Stimulated activated naive CD8-positive, alpha-beta T cell treated with anti-CD3 and anti-CD28 coated beads, Interleukin-15, amount 100 ng/mL, for 72 hours (primary cell): ENCODE measurements around the gene PLOD2.

Experiments
- ATAC-seq: fragments of 150-1000 bp; cut with Tn5 transposase; 2 replicates; pipeline ENCODE4 v1.10.0; 2021; ENCODE audit warnings: mild to moderate bottlenecking, moderate library complexity
- DNase-seq, 2 donors: peaks; one replicate each; pipeline ENCODE4 v3.0.0; 2021 to 2022
- H3K27ac Mint-ChIP-seq, 2 donors: one replicate each; pipeline ENCODE4 v1.8.0; 2022; ENCODE audit warnings: mild to moderate bottlenecking in 2 of 2, mixed read lengths in 2 of 2, moderate library complexity in 2 of 2
- H3K27me3 Mint-ChIP-seq: one replicate; pipeline ENCODE4 v1.8.0; 2022; ENCODE audit warnings: mixed read lengths
- H3K4me1 Mint-ChIP-seq: one replicate; pipeline ENCODE4 v1.8.0; 2022; ENCODE audit warnings: mild to moderate bottlenecking, mixed read lengths
- H3K4me3 Mint-ChIP-seq, 2 donors: one replicate each; pipeline ENCODE4 v1.8.0; 2022; ENCODE audit warnings: mild to moderate bottlenecking in 2 of 2, mixed read lengths in 2 of 2, moderate library complexity in 1 of 2
- H3K9me3 Mint-ChIP-seq, 2 donors: one replicate each; pipeline ENCODE4 v1.8.0; 2022; ENCODE audit warnings: mixed read lengths in 2 of 2

PLOD2 gene

DNA sequence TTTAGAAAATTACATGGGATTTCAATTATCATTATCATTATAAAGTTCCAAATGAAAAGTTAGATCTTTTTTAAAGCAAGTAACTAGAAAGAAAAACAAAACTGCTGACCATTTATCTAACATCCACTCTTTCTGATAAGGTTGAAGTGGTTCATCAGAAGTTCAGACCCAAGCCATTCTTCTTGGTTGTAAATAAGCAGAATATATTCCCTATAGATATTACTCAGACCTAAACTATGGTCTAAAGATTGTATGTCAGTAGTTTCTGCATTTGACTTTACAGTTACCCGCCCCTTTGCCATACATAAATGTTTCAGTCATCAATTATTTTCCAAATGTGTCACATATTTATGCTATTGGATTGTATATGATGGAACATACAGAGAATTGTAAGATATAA lies 136.7 kb downstream of the PLOD2 start:
- no peak overlapping the region for H3K4me3 Mint-ChIP-seq
- H3K4me1 Mint-ChIP-seq, result no peaks in the 10 kb centered on the region
- no peak overlapping the region for H3K27ac Mint-ChIP-seq
- H3K9me3 Mint-ChIP-seq, result peaks cover 0 to 8% of the 10 kb centered on the region in 2 donors
- DNase-seq (no peak), ATAC-seq (no peak)
- no peaks in the 10 kb centered on the region for H3K27me3 Mint-ChIP-seq

DNA sequence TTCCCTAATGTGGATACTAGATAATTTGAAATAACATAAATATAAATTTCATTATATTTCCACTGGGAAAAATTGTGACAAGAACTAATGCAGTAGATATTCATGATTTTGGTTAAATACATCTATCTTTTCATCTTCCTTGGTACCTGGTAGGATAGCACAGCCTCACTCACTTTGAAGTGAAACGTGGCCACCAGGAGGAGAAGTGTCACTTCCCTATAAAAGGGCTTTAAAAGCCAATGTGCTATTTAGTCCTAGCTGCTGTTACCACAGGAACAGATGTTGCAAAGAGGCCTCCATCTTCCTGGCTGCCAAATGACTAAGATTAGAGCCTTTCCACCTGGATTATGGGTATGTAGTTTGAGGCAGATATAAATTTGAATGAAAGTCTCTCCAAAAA lies 140.0 kb downstream of the PLOD2 start:
- Mint-ChIP-seq H3K4me3 (no peak overlapping the region), H3K27me3 (no peaks in the 10 kb centered on the region), H3K9me3 (peaks cover 9 to 11% of the 10 kb centered on the region in 2 donors), H3K4me1 (no peaks in the 10 kb centered on the region), H3K27ac (no peak overlapping the region)
- DNase-seq (no peak), ATAC-seq (no peak)

DNA sequence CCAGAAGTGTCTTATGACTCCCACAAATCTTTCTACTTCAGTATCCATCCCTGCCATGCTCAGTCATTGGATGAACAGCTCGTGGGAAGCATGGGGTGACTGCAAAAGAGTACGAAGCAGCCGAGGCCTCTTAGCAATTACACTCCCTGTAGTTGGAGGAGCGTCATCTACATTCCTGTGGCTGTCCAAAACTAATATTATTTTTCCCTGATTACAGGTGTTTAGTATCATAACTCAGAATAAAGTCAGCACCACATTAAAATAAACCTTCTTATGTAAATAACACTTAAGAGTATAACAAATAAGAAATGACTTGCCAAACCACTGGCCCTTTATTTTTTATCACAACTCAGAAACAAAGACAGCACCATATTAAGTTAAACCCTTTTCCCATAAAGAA lies 141.5 kb downstream of the PLOD2 start:
- no peak for DNase-seq
- no peak for ATAC-seq
- Mint-ChIP-seq H3K27me3 (no peaks in the 10 kb centered on the region), H3K4me1 (no peaks in the 10 kb centered on the region), H3K4me3 (no peak overlapping the region), H3K27ac (no peak overlapping the region), H3K9me3 (peaks cover 9 to 18% of the 10 kb centered on the region in 2 donors)
